GM19193 (cell line): ENCODE measurements around the gene KRT20.

Source experiments
- POLR2A ChIP-seq: IDR thresholded peaks from 4 replicates; pipeline ENCODE4 v1.6.1; 2011; ENCODE audit not compliant: insufficient read depth, insufficient read length; ENCODE audit errors: extremely low read depth

KRT20 gene

DNA sequence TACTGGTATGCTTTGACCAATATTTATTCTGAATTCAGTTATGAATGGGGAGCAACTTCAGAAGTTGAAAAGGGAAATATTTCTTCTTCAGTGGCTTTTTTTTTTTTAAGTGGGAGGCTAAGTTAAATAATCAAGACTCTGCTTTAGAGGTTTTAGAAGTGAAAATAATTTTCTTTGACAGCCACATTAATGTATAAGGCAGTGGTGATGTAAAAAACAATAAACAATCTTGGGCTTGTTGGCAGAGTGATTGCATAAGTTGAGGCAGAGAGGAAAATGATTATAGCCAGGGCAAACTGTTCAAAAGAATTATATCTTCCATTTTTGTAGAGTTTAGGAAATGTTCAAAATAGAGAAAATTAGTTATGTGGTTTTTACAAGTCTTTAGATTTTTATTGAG lies 12.6 kb downstream of the KRT20 start:
- no peak for TF ChIP-seq POLR2A

DNA sequence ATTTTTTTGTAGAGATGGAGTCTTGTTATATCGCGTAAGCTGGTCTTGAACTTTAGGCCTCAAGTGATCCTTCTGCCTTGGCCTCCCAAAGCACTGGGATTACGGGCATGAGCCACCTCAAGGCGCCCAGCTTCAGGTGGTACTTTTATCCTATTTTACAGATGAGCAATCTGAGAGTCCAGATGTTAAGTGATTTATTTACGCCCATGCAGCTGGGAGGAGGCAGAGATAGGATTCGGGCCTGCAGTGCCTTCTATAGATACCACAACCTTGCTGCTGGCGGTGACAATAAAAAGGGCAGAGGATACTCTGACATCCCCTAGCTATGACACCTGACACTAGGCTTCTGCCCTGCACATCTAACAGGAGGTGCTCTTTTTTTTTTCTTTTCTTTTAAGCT lies 13.7 kb downstream of the KRT20 start:
- no peak for TF ChIP-seq POLR2A

DNA sequence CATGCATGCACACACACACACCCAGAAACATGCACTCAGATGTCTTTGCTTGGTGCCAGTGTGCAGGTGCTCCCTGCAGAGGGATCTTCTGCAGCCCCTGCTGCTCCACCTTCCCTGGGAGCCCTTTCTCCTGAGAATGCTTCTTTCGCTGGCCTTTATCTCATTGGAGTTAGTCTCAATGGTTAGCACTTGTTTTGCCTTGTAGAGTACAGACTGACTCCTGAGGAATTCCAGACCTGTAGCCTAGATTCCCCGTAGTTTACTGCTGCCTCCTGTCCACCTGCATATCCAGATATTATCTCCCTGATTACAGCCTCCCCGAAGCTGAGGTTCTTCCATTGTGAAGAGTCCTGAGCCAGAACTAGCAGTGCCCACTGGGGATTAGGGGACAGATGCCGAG lies 14.9 kb downstream of the KRT20 start:
- no peak for TF ChIP-seq POLR2A

DNA sequence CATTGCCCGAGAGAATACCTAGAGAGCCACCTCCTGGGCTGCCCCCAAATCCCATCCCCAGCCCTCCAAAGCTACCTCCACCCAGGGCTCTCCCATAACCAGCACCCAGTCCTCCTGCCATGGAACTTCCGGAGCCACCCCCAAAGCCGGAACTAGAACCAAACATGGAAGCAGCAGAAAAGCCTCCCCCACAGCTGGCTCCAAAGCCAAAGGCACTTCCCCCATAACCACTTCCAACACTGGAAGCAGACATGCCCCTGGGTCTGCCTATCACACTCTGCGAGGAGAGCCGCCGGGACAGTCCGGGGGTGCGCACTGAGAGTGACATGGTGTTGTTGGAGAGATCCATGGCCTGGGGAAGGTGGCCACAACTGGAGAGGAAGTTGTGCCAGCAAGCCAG lies 18.2 kb downstream of the KRT20 start, which contains the start of gene KRT12:
Gene KRT12 (minus strand): TSS at position 386 of the 400 bp plus-strand sequence. CDS start 37 bp downstream, at position 349.
- no peak for TF ChIP-seq POLR2A

DNA sequence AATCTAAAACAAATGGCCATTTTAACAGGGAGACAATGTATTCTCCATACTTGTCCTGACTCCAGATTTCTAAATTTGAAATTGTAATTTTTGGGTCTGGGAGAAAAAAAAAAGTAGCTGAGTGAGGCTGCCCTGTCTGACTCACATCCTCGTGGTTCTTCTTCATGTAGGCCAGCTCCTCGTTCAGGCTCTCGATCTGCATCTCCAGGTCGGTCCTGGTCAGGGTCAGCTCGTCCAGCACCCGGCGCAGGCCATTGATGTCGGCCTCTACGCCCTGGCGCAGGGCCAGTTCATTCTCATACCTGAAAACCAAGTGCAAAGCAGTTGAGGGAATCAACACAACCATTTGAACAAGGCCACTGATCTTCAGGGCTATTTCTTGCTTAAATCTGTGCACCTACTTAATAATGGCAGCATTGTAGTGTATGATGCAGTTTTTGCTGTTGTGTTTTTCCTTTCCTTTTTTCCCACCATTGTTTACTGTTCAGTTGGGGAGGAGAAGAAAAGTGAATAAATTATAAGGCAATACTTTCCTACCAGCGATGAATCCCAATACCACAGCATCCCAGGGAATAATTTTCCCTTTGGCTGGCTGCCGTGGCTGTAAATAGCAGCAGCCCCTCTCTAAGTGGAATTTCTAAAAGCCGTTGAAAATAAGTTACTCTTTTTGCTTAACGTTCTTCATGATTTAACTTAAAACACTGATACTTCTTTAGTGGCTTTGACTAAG lies 20.2 kb downstream of the KRT20 start:
- no peak for TF ChIP-seq POLR2A

DNA sequence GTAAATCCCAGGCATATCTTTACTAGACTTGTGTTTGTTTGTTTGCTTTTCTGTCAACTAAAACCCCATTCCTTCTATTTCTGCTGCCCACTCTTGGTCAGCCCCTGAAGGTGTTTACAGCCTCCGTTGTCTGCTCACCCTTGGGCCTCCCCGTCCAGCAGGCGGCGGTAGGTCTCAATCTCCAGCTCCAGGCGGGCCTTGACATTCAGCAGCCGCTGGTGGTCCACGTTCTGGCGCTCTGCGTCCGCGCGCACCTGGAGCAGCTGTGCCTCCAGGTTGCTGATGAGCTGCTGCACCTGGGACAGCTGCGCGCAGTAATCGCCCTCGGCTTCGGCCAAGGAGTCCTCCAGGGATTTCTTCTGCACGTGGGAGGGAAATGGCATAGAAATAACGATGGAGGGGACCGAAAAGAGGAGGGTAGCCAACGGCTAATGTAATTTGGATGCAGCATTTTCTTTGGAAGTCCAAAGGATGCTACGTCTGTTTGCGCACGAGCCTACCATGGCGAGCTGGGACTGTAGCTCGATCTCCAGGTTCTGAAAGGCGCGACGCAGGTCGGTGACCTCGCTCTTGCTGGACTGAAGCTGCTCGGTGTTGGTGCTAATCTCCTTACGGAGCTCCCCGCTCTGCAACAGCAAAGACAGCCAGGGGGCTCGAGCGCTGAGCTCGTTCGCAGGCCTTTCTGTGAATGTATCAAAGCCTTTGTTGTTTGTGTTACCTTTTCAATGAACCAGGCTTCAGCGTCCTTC lies 21.9 kb downstream of the KRT20 start:
- no peak for TF ChIP-seq POLR2A

DNA sequence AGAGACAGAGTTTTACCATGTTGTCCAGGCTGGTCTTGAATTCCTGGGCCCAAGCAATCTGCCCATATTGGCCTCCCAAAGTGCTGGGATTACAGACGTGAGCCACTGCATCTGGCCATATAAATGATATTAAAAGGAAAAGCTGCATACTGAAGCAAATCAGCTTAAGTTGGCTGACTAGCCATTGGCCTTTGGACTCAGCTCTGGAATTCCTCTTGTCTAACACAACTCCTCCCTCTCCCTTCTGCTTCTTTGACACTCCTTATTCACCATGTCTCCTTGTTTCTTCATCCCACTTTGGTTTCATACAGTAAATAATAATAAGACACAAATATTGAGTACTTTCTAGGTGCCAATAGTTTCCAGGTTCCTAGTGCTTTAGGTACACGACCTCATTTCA lies 25.5 kb downstream of the KRT20 start:
- no peak for TF ChIP-seq POLR2A

DNA sequence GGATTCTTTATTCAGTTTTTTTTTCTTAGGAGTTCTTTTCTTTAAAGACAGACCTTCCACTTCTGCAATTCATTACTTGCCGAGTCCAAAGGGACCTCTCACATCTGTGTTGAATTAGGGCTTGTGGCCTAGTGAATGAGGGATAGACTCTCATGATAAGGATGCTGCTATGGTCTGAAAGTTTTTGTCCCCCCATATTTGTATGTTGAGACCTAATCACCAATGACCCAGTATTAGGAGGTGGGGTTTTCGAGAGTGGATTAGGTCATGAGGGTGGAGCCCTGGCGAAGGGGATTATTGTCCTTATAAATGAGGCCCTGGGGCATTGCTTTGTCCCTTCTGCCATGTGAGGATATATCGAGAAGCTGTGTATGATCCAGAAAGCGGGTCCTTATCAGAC lies 27.5 kb downstream of the KRT20 start:
- TF ChIP-seq POLR2A = no peak

DNA sequence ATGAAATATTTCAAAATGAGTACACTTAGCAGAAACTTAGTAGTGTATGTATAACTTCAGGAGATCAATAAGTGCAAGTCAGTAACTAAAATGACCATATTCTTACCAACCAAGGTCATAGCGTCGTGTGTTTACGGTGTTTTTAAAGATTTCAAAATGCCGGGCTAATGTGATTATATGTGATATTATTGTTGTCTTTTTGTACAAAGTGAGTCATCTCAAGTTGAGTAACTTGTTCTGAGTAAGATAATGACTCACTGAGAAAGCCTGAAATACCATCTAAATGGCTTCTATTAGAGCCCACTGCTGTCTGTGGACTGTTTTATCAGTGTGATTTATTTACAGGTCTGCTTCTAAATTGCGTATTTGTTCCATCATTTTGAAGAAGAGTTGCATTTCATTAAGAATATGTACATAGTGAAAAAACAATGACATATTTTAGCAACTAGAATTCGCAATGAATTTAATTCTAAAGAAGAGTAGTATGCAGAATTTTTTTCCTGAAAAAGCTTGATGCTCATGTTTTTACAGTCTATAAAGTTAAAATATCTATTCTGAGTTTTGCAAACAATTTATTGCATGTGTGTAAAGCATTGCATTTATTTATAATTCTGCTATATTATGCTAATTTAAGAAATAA lies 30.7 kb downstream of the KRT20 start:
- no peak for TF ChIP-seq POLR2A

DNA sequence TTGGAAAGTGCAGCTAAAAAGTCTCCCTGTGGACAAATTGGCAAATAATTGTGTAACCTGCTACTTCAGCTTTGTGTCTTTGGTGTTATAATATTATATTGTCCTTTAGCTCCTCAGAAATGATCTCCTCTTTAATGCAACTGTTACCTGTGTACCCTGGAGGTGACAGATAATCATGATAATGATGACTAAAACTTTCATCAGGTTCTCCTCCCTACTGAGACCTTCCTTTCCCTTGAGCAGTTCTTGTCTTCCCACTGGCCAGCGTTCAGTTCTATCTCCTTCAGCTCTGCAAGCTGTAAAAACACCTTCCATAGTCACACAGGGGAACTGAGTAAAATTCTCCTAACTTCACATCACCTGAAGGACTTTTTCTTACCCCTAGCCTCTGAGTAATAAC lies 32.7 kb downstream of the KRT20 start:
- TF ChIP-seq POLR2A = no peak

DNA sequence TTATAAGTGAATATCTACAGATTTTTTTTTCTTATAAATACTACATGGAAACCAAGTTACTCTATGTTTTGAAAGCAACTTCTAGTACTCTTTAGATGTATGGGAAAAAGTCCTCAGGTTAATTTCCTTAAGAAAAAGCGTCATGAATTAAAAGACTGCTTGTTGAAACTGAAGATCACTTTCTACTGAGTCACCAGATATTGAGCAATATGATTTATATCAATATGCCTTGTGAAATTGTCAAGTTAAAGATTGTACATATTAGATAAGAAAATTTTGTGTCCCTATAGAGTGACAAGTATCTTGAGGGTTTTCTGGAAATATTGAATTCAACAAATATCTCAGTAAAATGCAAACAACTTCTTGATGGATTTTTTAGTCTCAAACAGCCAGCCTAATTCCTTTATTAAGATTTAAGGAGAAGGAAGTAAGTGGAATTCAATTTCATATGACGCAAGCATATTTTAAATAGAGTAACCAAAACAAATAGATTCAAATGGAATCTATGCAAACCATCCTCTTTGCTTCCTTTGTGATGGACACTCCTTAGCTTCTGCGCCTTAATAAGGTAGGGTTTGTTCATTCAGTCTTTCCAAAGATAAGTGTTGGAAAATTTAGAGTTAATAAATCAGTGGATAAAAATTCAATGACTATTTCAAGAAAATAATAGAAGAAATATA lies 34.6 kb downstream of the KRT20 start:
- no peak for TF ChIP-seq POLR2A

DNA sequence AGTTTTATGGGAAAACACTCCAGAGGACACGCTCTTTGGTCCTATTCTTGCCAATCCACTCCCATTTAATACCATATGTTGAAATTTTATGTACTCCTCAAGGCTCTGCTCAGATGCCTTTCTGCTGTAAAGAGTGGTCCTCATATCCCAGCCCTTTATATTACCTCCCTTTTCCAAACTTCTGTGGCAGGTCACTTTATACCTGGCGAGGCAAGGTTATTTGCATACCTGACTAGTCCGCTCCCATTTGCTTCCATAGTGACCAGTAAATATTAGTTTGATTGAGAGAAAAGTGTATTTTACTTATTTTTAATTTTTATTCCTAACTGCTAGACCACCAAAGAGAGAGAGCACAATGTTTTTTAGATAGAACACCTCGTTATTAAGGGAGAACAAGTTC lies 35.3 kb downstream of the KRT20 start:
- TF ChIP-seq POLR2A = no peak

DNA sequence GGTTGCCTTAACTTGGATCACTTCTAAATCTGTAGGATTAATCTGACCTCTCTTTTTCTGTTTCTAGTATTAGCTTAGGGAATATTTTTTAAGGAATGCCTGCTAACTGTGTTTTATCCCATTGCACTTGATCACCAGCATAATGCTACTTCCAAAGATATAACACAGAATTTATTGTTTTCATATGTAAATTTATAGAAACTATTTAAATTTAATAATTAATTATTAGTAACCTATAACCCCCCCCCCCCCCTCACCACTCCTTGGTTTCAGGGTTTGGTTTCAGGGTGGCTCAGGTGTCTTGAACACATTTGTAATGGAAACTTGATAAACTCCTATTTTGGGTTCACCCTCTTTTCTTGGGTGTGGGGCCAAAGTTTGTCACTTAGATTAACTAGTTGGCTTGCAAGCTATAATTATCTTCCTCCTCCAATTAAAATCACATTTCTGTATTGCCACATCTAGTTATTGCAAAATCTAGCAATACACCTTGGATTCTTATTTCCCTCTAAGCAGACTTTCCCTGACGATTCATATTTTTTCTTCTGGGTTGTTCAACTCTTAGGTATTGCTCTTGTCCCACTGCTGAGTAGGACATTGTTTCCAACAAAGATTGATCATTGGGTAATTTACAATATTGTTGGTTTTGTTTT lies 36.3 kb downstream of the KRT20 start:
- TF ChIP-seq POLR2A = no peak

DNA sequence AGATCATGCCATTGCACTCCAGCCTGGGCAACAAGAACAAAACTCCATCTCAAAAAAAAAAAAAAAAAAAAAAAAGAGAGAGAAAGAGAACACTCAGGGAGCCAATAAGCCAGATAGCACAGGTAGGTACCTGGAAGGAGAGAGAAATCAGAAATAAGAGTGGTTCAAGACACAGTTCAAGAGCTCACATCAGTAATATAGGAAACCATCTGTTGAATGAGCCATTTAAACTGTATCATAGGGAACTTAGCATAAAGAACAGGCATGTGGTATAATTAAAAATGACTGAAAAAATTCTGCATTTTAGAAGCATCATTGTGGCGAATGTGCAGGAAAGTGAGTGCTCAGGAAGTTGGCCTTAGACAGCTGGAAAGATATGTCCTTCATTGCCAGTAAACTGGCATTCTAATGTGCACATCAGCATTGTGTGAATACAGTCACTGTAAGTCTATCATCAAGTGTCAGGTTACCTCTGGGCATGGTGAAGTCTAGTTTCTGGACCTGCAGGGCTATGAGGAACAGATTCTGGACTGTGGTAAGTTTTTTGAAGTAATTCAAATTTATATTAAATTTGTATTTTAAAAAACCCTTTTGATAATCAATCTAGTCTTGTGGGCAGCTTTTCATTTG lies 38.4 kb downstream of the KRT20 start:
- TF ChIP-seq POLR2A = no peak
